Fibroblast of lung (primary cell): ENCODE results near the gene MAMDC4. TPM values are rescaled to one million over a fixed set of nuclear protein-coding genes. Genes with fewer than 3 reads are reported as not detected.

Source experiments
- DNase-seq, 2 donors: peaks; one replicate each; pipeline versions ENCODE4 v3.0.0 to v3.0.0-alpha.2; 2010; ENCODE audit warnings: low read depth in 2 of 2
- H2AFZ ChIP-seq: 2 replicates; pipeline ENCODE4 v1.5.1; 2012; ENCODE audit warnings: low read length, control low read depth, inconsistent platforms
- H3K27ac ChIP-seq: 2 replicates; pipeline ENCODE4 v1.5.1; 2011; ENCODE audit warnings: low read length, control low read depth; ENCODE audit not compliant: insufficient read depth
- H3K27me3 ChIP-seq: 2 replicates; pipeline ENCODE4 v1.5.1; 2011; ENCODE audit warnings: mild to moderate bottlenecking, low read length; ENCODE audit not compliant: control insufficient read depth, insufficient read depth
- H3K36me3 ChIP-seq: 2 replicates; pipeline ENCODE4 v1.5.1; 2011; ENCODE audit warnings: low read length; ENCODE audit not compliant: control insufficient read depth, insufficient read depth
- H3K4me1 ChIP-seq: 2 replicates; pipeline ENCODE4 v1.5.1; 2011; ENCODE audit warnings: low read length; ENCODE audit not compliant: control insufficient read depth, insufficient read depth; ENCODE audit errors: extremely low read depth
- H3K4me2 ChIP-seq: 2 replicates; pipeline ENCODE4 v1.5.1; 2011; ENCODE audit warnings: low read length, control low read depth; ENCODE audit not compliant: insufficient read depth; ENCODE audit errors: extremely low read depth
- H3K4me3 ChIP-seq, 4 experiments: fragments of 200-600 bp in 1 of 4; sonication (generic) in 1 of 4; replicated peaks in 1 of 4; 2 replicates each; pipeline ENCODE4 v1.5.1; 2011 to 2016; ENCODE audit warnings: low read length in 4 of 4, low read depth in 3 of 4, mild to moderate bottlenecking in 3 of 4, control low read depth in 2 of 4, inconsistent platforms in 1 of 4, mixed read lengths in 1 of 4; ENCODE audit not compliant: insufficient read depth in 1 of 4; ENCODE audit errors: control extremely low read depth in 1 of 4
- H3K79me2 ChIP-seq: 2 replicates; pipeline ENCODE4 v1.5.1; 2012; ENCODE audit warnings: mild to moderate bottlenecking, low read length, inconsistent platforms; ENCODE audit not compliant: control insufficient read depth, insufficient read depth
- H3K9ac ChIP-seq: 2 replicates; pipeline ENCODE4 v1.5.1; 2011; ENCODE audit warnings: mild to moderate bottlenecking, low read length, control low read depth; ENCODE audit not compliant: insufficient read depth
- H3K9me3 ChIP-seq: 2 replicates; pipeline ENCODE4 v1.5.1; 2012; ENCODE audit warnings: low read depth, low read length; ENCODE audit not compliant: control insufficient read depth, insufficient read depth
- H4K20me1 ChIP-seq: 2 replicates; pipeline ENCODE4 v1.5.1; 2011; ENCODE audit warnings: low read length; ENCODE audit not compliant: control insufficient read depth, insufficient read depth; ENCODE audit errors: extremely low read depth
- EZH2 ChIP-seq: IDR thresholded peaks from 2 replicates; pipeline ENCODE4 v1.5.1; 2012; ENCODE audit warnings: low read length, control low read depth, mild to moderate bottlenecking; ENCODE audit errors: missing control alignments
- polyA plus RNA-seq, 2 donors: library from polyadenylated mRNA; depleted of rRNA in 1 of 2; stranded (reverse) in 1 of 2; unstranded in 1 of 2; fragments of >200 nt; gene quantifications; 2 replicates each; pipeline ENCODE4 v1.2.1, GENCODE V29; 2011 to 2012; ENCODE audit warnings: missing spikeins in 1 of 2
- total RNA-seq: library from RNA; depleted of rRNA; stranded (reverse); fragments of >200 nt; gene quantifications from 2 replicates; pipeline ENCODE4 v1.2.1, GENCODE V29; 2014
- TF ChIP-seq, protein P1 (sequence below), 2 donors: IDR thresholded peaks in 1 of 2; conservative IDR thresholded peaks in 1 of 2; 1 replicate in 1 of 2; 2 replicates in 1 of 2; pipeline ENCODE4 v1.5.1; 2011 to 2012; ENCODE audit warnings: low read length in 2 of 2, control low read depth in 1 of 2, inconsistent platforms in 1 of 2, low read depth in 1 of 2, mild to moderate bottlenecking in 1 of 2

The MAMDC4 gene
- total and polyA plus RNA-seq, 2 donors (not counting 1 experiment from before 2014, with no cell fraction given) = 0.37 to 4.6 TPM

DNA sequence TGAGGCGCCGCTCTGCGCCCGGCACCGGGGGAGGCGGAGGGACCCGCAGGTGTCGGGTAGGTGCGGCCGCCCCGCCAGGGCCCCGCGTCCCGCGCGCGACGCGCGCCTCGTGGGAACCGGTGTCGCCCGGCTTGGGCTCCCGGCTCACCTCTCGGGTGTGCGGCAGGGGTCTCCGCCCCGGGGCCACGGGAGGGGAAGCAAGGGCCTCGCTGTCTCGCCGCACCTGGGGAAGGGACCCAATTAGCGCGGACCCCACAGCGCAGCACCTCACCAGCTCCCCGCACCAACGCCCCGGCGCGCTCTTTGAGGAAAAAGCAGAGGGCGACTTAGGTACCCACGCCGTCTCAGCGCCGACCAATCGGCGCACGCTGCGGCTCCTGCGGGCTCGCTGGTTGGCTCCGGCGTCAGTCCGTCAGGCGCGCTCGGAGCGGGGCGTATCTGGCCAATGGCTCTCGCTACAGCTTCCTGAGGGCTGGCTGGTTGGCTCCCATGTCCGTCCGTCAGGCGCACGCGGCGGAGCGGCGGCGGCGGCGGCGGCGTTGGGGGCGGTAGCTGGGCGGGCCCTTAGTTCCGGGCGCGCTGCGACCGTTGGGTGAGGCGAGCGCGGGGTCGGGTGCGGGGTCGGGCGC, 33.9 kb downstream of the MAMDC4 start, which contains the start of gene TRAF2:
Gene TRAF2 (plus strand): TSS at position 567 of the 629 bp plus-strand sequence. CDS start 12,225 bp downstream, outside the sequence.
- Histone ChIP-seq H3K4me1 (peaks cover 3% of the 10 kb centered on the region), H3K27me3 (no peaks in the 10 kb centered on the region), H3K36me3 (no peaks in the 10 kb centered on the region), H3K4me3 (peak within 1 kb of the TSS; percentile 53 to 85 (median 78)), H3K4me2 (peak within 1 kb of the TSS; percentile 94), H3K9ac (peak within 1 kb of the TSS; percentile 80), H3K9me3 (no peaks in the 10 kb centered on the region), H3K27ac (peak within 1 kb of the TSS; percentile 65), H2AFZ (peak within 1 kb of the TSS; percentile 88), H4K20me1 (no peaks in the 10 kb centered on the region), H3K79me2 (peaks cover 29% of the 10 kb centered on the region)
- peak; percentile 99 to 100 for DNase-seq
- TF ChIP-seq EZH2 = no peak
- TF ChIP-seq, protein P1, sequence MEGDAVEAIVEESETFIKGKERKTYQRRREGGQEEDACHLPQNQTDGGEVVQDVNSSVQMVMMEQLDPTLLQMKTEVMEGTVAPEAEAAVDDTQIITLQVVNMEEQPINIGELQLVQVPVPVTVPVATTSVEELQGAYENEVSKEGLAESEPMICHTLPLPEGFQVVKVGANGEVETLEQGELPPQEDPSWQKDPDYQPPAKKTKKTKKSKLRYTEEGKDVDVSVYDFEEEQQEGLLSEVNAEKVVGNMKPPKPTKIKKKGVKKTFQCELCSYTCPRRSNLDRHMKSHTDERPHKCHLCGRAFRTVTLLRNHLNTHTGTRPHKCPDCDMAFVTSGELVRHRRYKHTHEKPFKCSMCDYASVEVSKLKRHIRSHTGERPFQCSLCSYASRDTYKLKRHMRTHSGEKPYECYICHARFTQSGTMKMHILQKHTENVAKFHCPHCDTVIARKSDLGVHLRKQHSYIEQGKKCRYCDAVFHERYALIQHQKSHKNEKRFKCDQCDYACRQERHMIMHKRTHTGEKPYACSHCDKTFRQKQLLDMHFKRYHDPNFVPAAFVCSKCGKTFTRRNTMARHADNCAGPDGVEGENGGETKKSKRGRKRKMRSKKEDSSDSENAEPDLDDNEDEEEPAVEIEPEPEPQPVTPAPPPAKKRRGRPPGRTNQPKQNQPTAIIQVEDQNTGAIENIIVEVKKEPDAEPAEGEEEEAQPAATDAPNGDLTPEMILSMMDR (conservative IDR thresholded peaks at IDR 0.05 in 1 of 2, IDR thresholded peaks at IDR 0.05 in 1 of 2; ENCODE audit: low read depth in 1 of 2, low read length in 2 of 2) = no peak

DNA sequence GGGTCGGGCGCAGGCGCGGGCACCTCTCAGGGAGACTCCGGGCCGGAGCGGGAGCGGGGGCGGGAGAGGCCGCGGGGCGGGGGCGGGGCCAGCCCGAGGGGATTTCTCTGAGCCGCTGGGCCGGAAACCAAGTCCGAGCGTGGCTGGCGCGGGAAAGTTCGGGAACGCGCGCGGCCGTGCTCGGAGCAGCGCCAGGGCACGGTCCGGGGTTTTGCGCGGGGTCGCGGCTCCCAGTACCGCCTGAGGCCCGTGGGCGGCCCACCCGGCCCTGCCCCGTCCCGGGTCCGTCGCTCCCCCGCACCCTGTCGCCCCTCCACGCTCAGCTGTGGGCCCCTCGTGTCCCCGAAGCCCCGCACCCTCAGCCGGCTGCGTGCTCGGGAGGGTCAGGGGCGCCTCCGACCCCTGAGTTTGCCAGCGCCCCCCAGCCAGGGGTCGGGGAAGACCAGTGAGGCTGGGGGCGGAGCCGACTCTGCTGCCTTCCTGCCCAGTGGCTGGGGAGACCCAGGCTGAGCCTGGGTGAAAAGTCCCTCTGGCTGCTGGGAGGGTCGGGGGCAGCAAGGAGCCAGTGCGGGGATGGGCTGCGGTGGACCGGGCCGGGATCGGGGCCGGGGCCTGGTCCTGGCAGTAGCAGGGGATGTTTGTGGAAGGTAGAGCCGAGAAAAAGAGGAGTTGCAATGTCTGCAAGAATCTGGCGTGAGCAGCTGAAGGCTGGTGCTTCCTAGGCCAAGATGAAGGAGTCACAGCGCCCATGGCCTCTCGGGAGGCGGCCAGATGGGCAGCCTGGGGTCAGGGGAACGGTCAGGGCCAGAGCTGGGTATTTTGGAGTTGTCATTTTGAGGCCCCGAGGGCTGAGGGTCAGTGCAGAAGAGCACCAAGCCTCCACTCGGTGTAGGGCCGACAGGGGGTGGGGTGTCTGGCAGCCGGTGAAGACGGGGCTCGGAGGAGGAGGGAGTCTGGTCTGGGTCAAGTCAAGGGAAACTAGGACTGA, 34.8 kb downstream of the MAMDC4 start:
- Histone ChIP-seq H3K36me3 (no peaks in the 10 kb centered on the region), H3K4me3 (peak overlapping the region; percentile 53 to 85 (median 78)), H3K9ac (peak overlapping the region; percentile 80), H3K79me2 (peaks cover 29% of the 10 kb centered on the region), H2AFZ (peak overlapping the region; percentile 68), H3K27ac (peak overlapping the region; percentile 65), H3K4me2 (peak overlapping the region; percentile 94), H3K9me3 (no peaks in the 10 kb centered on the region), H4K20me1 (no peaks in the 10 kb centered on the region), H3K27me3 (no peaks in the 10 kb centered on the region), H3K4me1 (peaks cover 3% of the 10 kb centered on the region)
- TF ChIP-seq, protein P1 (conservative IDR thresholded peaks at IDR 0.05 in 1 of 2, IDR thresholded peaks at IDR 0.05 in 1 of 2; ENCODE audit: low read depth in 1 of 2, low read length in 2 of 2) = no peak
- peak; percentile 6 to 18 for DNase-seq

DNA sequence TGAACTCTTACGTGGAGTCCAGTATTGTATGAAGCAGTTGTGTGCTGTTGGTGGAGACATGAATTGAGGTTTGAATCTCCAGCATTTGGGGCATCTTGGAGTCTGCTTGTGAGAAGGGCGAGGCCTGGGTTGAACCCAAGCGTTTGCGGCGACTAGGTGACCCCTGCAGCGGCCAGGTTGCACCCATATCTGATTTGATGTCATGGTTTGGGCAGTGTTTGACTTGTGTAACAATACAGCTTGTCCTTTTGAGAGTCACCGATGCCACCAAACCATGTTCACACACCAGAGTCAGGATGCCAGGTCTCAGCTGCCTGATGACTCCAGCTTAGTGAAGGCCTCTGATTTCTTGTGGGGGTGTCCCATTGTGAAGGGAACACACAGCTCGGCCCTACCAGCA, 36.3 kb downstream of the MAMDC4 start:
- peaks cover 35% of the 10 kb centered on the region for H3K79me2 ChIP-seq

More for the DNA sequence above, 36.3 kb downstream of the MAMDC4 start:
- Histone ChIP-seq H3K4me1 (no peaks in the 10 kb centered on the region), H3K36me3 (peaks cover 3% of the 10 kb centered on the region), H3K4me3 (no peak overlapping the region), H2AFZ (no peak overlapping the region), H3K9ac (no peak overlapping the region), H3K27me3 (no peaks in the 10 kb centered on the region), H3K27ac (no peak overlapping the region), H3K9me3 (no peaks in the 10 kb centered on the region), H4K20me1 (no peaks in the 10 kb centered on the region), H3K4me2 (no peak overlapping the region)
- no peak for TF ChIP-seq EZH2
- TF ChIP-seq, protein P1 (conservative IDR thresholded peaks at IDR 0.05 in 1 of 2, IDR thresholded peaks at IDR 0.05 in 1 of 2; ENCODE audit: low read depth in 1 of 2, low read length in 2 of 2) = no peak
- no peak for DNase-seq
